ENCODE measurements around the gene NIF3L1.

GRCh38 chr2:200944467-200945394, 55.6 kb downstream of the NIF3L1 start:
- TF ChIP-seq POLR2A (IDR thresholded peaks at IDR 0.05) (no peak), CTCF (IDR thresholded peaks at IDR 0.05) (no peak)
